ENCODE results near the gene OR14A16. TPM values are rescaled to one million over a fixed set of nuclear protein-coding genes. Genes with fewer than 3 reads are reported as not detected.

OR14A16 gene
- total RNA-seq, 1 experiment from 2014 or later: not detected

DNA sequence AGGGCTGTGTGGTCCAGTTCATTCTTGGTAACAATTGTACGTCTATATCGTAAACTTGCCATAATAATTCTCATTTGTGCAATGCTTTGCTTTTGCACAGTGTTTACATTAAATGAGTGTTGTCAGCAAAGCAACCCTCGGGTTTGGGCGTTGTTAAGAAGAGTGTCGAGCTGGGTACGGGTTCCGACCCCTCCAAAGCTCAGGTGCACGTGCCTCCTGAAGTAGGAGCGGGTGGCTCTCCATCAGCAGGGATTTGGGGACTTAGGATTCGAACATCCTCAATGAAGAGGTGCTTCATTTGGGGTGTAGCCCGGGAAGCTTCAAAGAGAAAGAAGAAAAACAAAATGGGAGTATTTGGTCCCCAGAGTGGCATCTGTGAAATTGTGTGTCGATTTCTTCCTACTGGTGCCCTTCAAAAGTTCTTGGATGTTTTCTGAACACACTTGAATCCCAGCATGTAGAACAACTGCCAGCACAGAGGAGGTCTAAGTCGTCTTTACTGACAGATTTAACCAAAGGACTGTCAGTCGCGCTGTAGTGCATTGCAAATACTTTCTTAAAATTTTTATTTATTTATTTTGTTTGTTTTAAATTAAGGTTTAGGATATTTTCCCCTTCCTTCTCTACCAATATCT, 34.2 kb upstream of the OR14A16 start:
- Histone ChIP-seq H3K36me3 (ENCODE audit: insufficient read depth, low read length, poor library complexity, severe bottlenecking) (no peaks in the 10 kb centered on the region), H3K27me3 (replicated peaks; ENCODE audit: insufficient read depth, low read depth, low read length, poor library complexity) (peaks cover 4% of the 10 kb centered on the region), H3K4me1 (ENCODE audit: insufficient read depth, low read length, poor library complexity, severe bottlenecking) (no peaks in the 10 kb centered on the region), H3K27ac (ENCODE audit: low read depth, low read length, poor library complexity, severe bottlenecking) (no peak overlapping the region), H3K9me3 (ENCODE audit: low read depth, low read length, poor library complexity, severe bottlenecking) (peaks cover 6% of the 10 kb centered on the region), H3K4me3 (ENCODE audit: low read depth, low read length, poor library complexity, severe bottlenecking) (no peak overlapping the region)
- BruUV-seq (replicated peaks): no TSS peak
- intact Hi-C loops (cut with micrococcal nuclease; ENCODE audit: unreplicated experiment): no loop called here
- TF ChIP-seq CTCF (conservative IDR thresholded peaks at IDR 0.05; ENCODE audit: low read depth, low read length): no peak
- TF ChIP-seq EZH2 (IDR thresholded peaks at IDR 0.05; ENCODE audit: borderline replicate concordance, low read depth, low read length, poor library complexity, severe bottlenecking): no peak
- no peak for DNase-seq (ENCODE audit: low spot score)
- ChIA-PET POLR2A (ENCODE audit: low non-redundant PET) (no interaction called here), CTCF (no interaction called here)

- no peaks in the 10 kb centered on the region for H3K36me3 ChIP-seq (ENCODE audit: insufficient read depth, low read length, poor library complexity, severe bottlenecking)
- no peak within 1 kb of the TSS for H3K27ac ChIP-seq (ENCODE audit: low read depth, low read length, poor library complexity, severe bottlenecking)
- no TSS peak for BruUV-seq (replicated peaks)
- H3K27me3 ChIP-seq (replicated peaks; ENCODE audit: insufficient read depth, low read depth, low read length, poor library complexity): peaks cover 4% of the 10 kb centered on the region
- no peaks in the 10 kb centered on the region for H3K4me1 ChIP-seq (ENCODE audit: insufficient read depth, low read length, poor library complexity, severe bottlenecking)
- ChIA-PET CTCF (no interaction called here), POLR2A (ENCODE audit: low non-redundant PET) (no interaction called here)
- intact Hi-C loops (cut with micrococcal nuclease; ENCODE audit: unreplicated experiment): no loop called here
- H3K4me3 ChIP-seq (ENCODE audit: low read depth, low read length, poor library complexity, severe bottlenecking): no peak within 1 kb of the TSS
- peaks cover 6% of the 10 kb centered on the region for H3K9me3 ChIP-seq (ENCODE audit: low read depth, low read length, poor library complexity, severe bottlenecking)
- no peak for DNase-seq (ENCODE audit: low spot score)
- no peak for TF ChIP-seq EZH2 (IDR thresholded peaks at IDR 0.05; ENCODE audit: borderline replicate concordance, low read depth, low read length, poor library complexity, severe bottlenecking)
- no peak for TF ChIP-seq CTCF (conservative IDR thresholded peaks at IDR 0.05; ENCODE audit: low read depth, low read length)
These were observed 33.4 kb upstream of the OR14A16 start, which contains the start of gene TRIM58 for GRCh38 chr1:247857069-247857984. TSS of gene TRIM58 (plus strand) at chr1:247857187. CDS start at chr1:247857247, 60 bp downstream.

DNA sequence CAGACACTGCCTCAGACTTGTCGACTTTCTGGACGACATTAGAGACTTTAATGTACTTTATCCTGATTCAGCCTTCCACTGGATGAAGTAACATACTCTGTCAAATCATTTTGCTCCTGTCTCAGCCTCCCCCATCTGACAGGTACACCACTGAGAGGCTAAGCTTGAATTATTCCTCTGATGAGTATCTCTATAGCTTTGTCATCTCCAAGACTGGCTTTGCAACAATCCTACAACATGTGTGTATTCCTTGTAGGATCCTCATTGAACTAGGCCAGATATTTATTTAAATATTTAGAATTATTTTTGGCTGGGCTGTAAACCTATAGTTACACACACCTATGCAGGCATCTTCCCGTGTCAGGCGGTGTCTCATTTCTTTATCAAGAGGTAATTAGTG, 32.0 kb upstream of the OR14A16 start:
- no peak overlapping the region for H3K27ac ChIP-seq (ENCODE audit: low read depth, low read length, poor library complexity, severe bottlenecking)
- peaks cover 13% of the 10 kb centered on the region for H3K9me3 ChIP-seq (ENCODE audit: low read depth, low read length, poor library complexity, severe bottlenecking)
- ChIA-PET CTCF (no interaction called here), POLR2A (ENCODE audit: low non-redundant PET) (no interaction called here)
- TF ChIP-seq CTCF (conservative IDR thresholded peaks at IDR 0.05; ENCODE audit: low read depth, low read length): no peak
- TF ChIP-seq EZH2 (IDR thresholded peaks at IDR 0.05; ENCODE audit: borderline replicate concordance, low read depth, low read length, poor library complexity, severe bottlenecking): no peak
- no peaks in the 10 kb centered on the region for H3K36me3 ChIP-seq (ENCODE audit: insufficient read depth, low read length, poor library complexity, severe bottlenecking)
- DNase-seq (ENCODE audit: low spot score): no peak
- intact Hi-C loops (cut with micrococcal nuclease; ENCODE audit: unreplicated experiment): no loop called here
- peaks cover 4% of the 10 kb centered on the region for H3K27me3 ChIP-seq (replicated peaks; ENCODE audit: insufficient read depth, low read depth, low read length, poor library complexity)
- no peaks in the 10 kb centered on the region for H3K4me1 ChIP-seq (ENCODE audit: insufficient read depth, low read length, poor library complexity, severe bottlenecking)
- no TSS peak for BruUV-seq (replicated peaks)
- H3K4me3 ChIP-seq (ENCODE audit: low read depth, low read length, poor library complexity, severe bottlenecking): no peak overlapping the region

Data from A673 (cell line).